HG02759 (cell line): ENCODE measurements around the gene PRKAG2.
"Not testable (repeated sequence)": the region's sequence is repeated elsewhere in the genome, so short reads cannot be mapped to it uniquely, and the experiment has no call there.

Experiments
- ATAC-seq: cut with Tn5 transposase; IDR thresholded peaks from one replicate; pipeline ENCODE4 v1.9.1; 2021; ENCODE audit warnings: mild to moderate bottlenecking, moderate library complexity; ENCODE audit not compliant: unreplicated experiment

Gene PRKAG2

GRCh38 chr7:151541709-151542499 is 335.0 kb downstream of the PRKAG2 start:
- ATAC-seq: no peak

- no peak for ATAC-seq
Measured at GRCh38 chr7:151540146-151540545, 336.8 kb downstream of the PRKAG2 start.

GRCh38 chr7:151539088-151539671 is 337.7 kb downstream of the PRKAG2 start:
- ATAC-seq: peak; percentile 90

- ATAC-seq: no peak
Measured at GRCh38 chr7:151537818-151538561, 338.9 kb downstream of the PRKAG2 start.

- not testable (repeated sequence) for ATAC-seq
Measured at GRCh38 chr7:151536178-151536577, 340.7 kb downstream of the PRKAG2 start.

GRCh38 chr7:151529842-151530241 is 347.1 kb downstream of the PRKAG2 start:
- ATAC-seq: no peak

- ATAC-seq: no peak
Measured at GRCh38 chr7:151524845-151525244, 352.1 kb downstream of the PRKAG2 start.

GRCh38 chr7:151524331-151524730 is 352.6 kb downstream of the PRKAG2 start:
- no peak for ATAC-seq

- ATAC-seq: no peak
Measured at GRCh38 chr7:151520419-151521261, 356.3 kb downstream of the PRKAG2 start.

GRCh38 chr7:151519765-151520418 is 357.0 kb downstream of the PRKAG2 start, which contains the start of gene RHEB:
Gene RHEB (minus strand): TSS chr7:151519895. CDS start chr7:151519511, 384 bp downstream.
- peak; percentile 76 for ATAC-seq

- ATAC-seq: peak; percentile 64
Measured at GRCh38 chr7:151518947-151519764, 357.8 kb downstream of the PRKAG2 start.

GRCh38 chr7:151518105-151518946 is 358.6 kb downstream of the PRKAG2 start:
- no peak for ATAC-seq

GRCh38 chr7:151517601-151518104 is 359.3 kb downstream of the PRKAG2 start:
- no peak for ATAC-seq

- no peak for ATAC-seq
Measured at GRCh38 chr7:151515276-151515565, 361.7 kb downstream of the PRKAG2 start.

GRCh38 chr7:151514461-151515275 is 362.2 kb downstream of the PRKAG2 start:
- no peak for ATAC-seq

- ATAC-seq: no peak
Measured at GRCh38 chr7:151513133-151513532, 363.8 kb downstream of the PRKAG2 start.

GRCh38 chr7:151512353-151512752 is 364.6 kb downstream of the PRKAG2 start:
- ATAC-seq: no peak

GRCh38 chr7:151511946-151512345 is 365.0 kb downstream of the PRKAG2 start:
- ATAC-seq: no peak
